ENCODE results near the gene ARFGAP1. TPM values are rescaled to one million over a fixed set of nuclear protein-coding genes. Genes with fewer than 3 reads are reported as not detected.
"Not testable (repeated sequence)": the region's sequence is repeated elsewhere in the genome, so short reads cannot be mapped to it uniquely, and the experiment has no call there.

ARFGAP1 gene
- total RNA-seq, 3 donors from 2014 or later (not counting 1 experiment from before 2014, with no cell fraction given), result 118 to 138 (median 127) TPM

DNA sequence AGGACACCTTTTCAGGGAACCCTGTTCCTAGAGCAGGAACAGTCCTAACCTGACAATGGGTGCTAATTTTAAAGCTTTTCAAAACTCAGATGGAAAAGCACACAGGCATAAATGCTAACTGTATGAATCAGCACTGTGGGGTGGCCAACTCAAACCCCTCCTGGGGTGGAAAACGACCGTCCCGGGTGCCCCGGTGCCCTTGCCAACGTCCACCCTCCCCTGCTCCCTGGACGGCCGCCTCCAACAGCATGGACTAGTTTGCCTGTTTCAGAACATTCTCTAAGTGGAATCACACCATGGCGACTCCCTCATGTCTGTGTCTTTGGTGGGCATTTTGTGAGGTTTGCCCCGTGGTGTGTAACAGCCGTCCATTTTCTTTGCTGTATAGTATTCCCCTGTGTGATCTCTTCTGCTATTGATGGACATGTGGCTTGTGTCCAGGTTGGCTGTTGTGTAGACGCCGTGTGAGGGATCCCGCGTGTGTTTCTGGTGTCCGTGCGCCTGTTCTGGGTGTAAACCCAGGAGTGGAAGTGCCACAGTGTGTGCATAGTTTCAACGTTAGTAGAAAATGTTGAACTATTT, 26.2 kb downstream of the ARFGAP1 start:
- TF ChIP-seq, protein P1, sequence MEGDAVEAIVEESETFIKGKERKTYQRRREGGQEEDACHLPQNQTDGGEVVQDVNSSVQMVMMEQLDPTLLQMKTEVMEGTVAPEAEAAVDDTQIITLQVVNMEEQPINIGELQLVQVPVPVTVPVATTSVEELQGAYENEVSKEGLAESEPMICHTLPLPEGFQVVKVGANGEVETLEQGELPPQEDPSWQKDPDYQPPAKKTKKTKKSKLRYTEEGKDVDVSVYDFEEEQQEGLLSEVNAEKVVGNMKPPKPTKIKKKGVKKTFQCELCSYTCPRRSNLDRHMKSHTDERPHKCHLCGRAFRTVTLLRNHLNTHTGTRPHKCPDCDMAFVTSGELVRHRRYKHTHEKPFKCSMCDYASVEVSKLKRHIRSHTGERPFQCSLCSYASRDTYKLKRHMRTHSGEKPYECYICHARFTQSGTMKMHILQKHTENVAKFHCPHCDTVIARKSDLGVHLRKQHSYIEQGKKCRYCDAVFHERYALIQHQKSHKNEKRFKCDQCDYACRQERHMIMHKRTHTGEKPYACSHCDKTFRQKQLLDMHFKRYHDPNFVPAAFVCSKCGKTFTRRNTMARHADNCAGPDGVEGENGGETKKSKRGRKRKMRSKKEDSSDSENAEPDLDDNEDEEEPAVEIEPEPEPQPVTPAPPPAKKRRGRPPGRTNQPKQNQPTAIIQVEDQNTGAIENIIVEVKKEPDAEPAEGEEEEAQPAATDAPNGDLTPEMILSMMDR (IDR thresholded peaks at IDR 0.05), result no peak
- DNase-seq (no peak), ATAC-seq (no peak)
- H3K4me1 Mint-ChIP-seq, result no peaks in the 10 kb centered on the region
- peaks cover 8 to 9% of the 10 kb centered on the region in 2 donors for H3K27me3 Mint-ChIP-seq (ENCODE audit: low read depth in 2 of 2)
- WGBS (ENCODE audit: insufficient coverage), result 92% methylated on average over 17 of the region's 17 CpGs
- Histone ChIP-seq H3K4me3 (ENCODE audit: low read length) (no peak overlapping the region), H3K9me3 (ENCODE audit: control insufficient read depth, insufficient read depth, low read length) (no peaks in the 10 kb centered on the region), H3K27me3 (ENCODE audit: control insufficient read depth, insufficient read depth, low read length) (no peaks in the 10 kb centered on the region), H3K27ac (ENCODE audit: low read length) (no peak overlapping the region), H3K4me1 (ENCODE audit: control insufficient read depth, insufficient read depth, low read length) (peaks cover 5% of the 10 kb centered on the region), H3K36me3 (ENCODE audit: control insufficient read depth, insufficient read depth, low read length) (no peaks in the 10 kb centered on the region)
- H3K36me3 Mint-ChIP-seq, result no peaks in the 10 kb centered on the region
- peaks cover 4 to 6% of the 10 kb centered on the region in 2 donors for H3K9me3 Mint-ChIP-seq
- no peak overlapping the region for H3K4me3 Mint-ChIP-seq
- no peak overlapping the region for H3K27ac Mint-ChIP-seq
- intact Hi-C loops (cut with micrococcal nuclease), result no loop called here

- ATAC-seq (no peak), DNase-seq (no peak)
- Mint-ChIP-seq H3K27me3 (ENCODE audit: low read depth in 2 of 2) (peaks cover 4 to 15% of the 10 kb centered on the region in 2 donors), H3K36me3 (no peaks in the 10 kb centered on the region), H3K9me3 (peaks cover 4 to 6% of the 10 kb centered on the region in 2 donors), H3K4me1 (no peaks in the 10 kb centered on the region), H3K4me3 (no peak overlapping the region), H3K27ac (no peak overlapping the region)
- H3K27me3 ChIP-seq (ENCODE audit: control insufficient read depth, insufficient read depth, low read length), result no peaks in the 10 kb centered on the region
- H3K9me3 ChIP-seq (ENCODE audit: control insufficient read depth, insufficient read depth, low read length), result no peaks in the 10 kb centered on the region
- intact Hi-C loops (cut with micrococcal nuclease), result no loop called here
- no peak overlapping the region for H3K27ac ChIP-seq (ENCODE audit: low read length)
- no peaks in the 10 kb centered on the region for H3K36me3 ChIP-seq (ENCODE audit: control insufficient read depth, insufficient read depth, low read length)
- TF ChIP-seq, protein P1 (IDR thresholded peaks at IDR 0.05), result no peak
- no peak overlapping the region for H3K4me3 ChIP-seq (ENCODE audit: low read length)
- WGBS (ENCODE audit: insufficient coverage), result no CpG with 5 or more reads among the region's 1 CpG
- no peaks in the 10 kb centered on the region for H3K4me1 ChIP-seq (ENCODE audit: control insufficient read depth, insufficient read depth, low read length)
These were observed 29.1 kb downstream of the ARFGAP1 start for GRCh38 chr20:63301671-63302070.

GRCh38 chr20:63303095-63303666, 30.6 kb downstream of the ARFGAP1 start:
- Mint-ChIP-seq H3K27ac (no peak overlapping the region), H3K4me3 (no peak overlapping the region), H3K27me3 (ENCODE audit: low read depth in 2 of 2) (peaks cover 4 to 15% of the 10 kb centered on the region in 2 donors), H3K36me3 (no peaks in the 10 kb centered on the region), H3K9me3 (peaks cover 4 to 6% of the 10 kb centered on the region in 2 donors), H3K4me1 (no peaks in the 10 kb centered on the region)
- Histone ChIP-seq H3K27ac (ENCODE audit: low read length) (no peak overlapping the region), H3K36me3 (ENCODE audit: control insufficient read depth, insufficient read depth, low read length) (no peaks in the 10 kb centered on the region), H3K9me3 (ENCODE audit: control insufficient read depth, insufficient read depth, low read length) (no peaks in the 10 kb centered on the region), H3K27me3 (ENCODE audit: control insufficient read depth, insufficient read depth, low read length) (no peaks in the 10 kb centered on the region), H3K4me1 (ENCODE audit: control insufficient read depth, insufficient read depth, low read length) (no peaks in the 10 kb centered on the region), H3K4me3 (ENCODE audit: low read length) (no peak overlapping the region)
- ATAC-seq (no peak), DNase-seq (no peak)
- intact Hi-C loops (cut with micrococcal nuclease), result no loop called here
- 87% methylated on average over 3 of the region's 5 CpGs for WGBS (ENCODE audit: insufficient coverage)
- TF ChIP-seq, protein P1 (IDR thresholded peaks at IDR 0.05), result no peak

DNA sequence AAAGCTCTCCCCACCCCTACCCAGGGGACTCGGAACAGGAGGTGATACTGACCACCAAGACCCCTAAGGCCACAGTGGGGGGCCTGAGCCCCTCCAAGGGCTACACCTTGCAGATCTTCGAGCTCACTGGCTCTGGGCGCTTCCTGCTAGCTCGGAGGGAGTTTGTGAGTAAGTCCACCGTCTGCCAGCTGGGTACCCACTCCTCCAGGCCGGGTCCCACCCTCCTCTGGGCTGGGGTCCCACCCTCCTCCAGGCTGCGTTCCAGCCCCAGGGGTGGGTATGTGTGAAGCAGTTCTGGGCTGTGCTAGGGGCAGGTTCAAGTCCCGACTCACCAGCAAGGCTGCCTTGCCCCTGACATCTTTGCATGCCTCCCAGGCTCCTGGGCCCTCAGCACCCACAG, 32.8 kb downstream of the ARFGAP1 start:
- no peaks in the 10 kb centered on the region for H3K4me1 Mint-ChIP-seq
- peaks cover 0 to 11% of the 10 kb centered on the region in 2 donors for H3K27me3 Mint-ChIP-seq (ENCODE audit: low read depth in 2 of 2)
- no peaks in the 10 kb centered on the region for H3K36me3 ChIP-seq (ENCODE audit: control insufficient read depth, insufficient read depth, low read length)
- TF ChIP-seq, protein P1 (IDR thresholded peaks at IDR 0.05), result no peak
- ATAC-seq, result no peak
- no peak overlapping the region for H3K27ac ChIP-seq (ENCODE audit: low read length)
- no peaks in the 10 kb centered on the region for H3K9me3 ChIP-seq (ENCODE audit: control insufficient read depth, insufficient read depth, low read length)
- no peak overlapping the region for H3K4me3 ChIP-seq (ENCODE audit: low read length)
- 54% methylated on average over 8 of the region's 8 CpGs for WGBS (ENCODE audit: insufficient coverage)
- H3K27ac Mint-ChIP-seq, result no peak overlapping the region
- H3K4me3 Mint-ChIP-seq, result no peak overlapping the region
- intact Hi-C loops (cut with micrococcal nuclease), result no loop called here
- no peaks in the 10 kb centered on the region for H3K27me3 ChIP-seq (ENCODE audit: control insufficient read depth, insufficient read depth, low read length)
- no peaks in the 10 kb centered on the region for H3K4me1 ChIP-seq (ENCODE audit: control insufficient read depth, insufficient read depth, low read length)
- peaks cover 4 to 6% of the 10 kb centered on the region in 2 donors for H3K9me3 Mint-ChIP-seq
- no peaks in the 10 kb centered on the region for H3K36me3 Mint-ChIP-seq
- no peak for DNase-seq

- intact Hi-C loops (cut with micrococcal nuclease); H3K27ac Mint-ChIP-seq; ATAC-seq; H3K4me3 Mint-ChIP-seq; H3K27ac ChIP-seq (ENCODE audit: low read length); H3K4me1 ChIP-seq (ENCODE audit: control insufficient read depth, insufficient read depth, low read length); H3K36me3 ChIP-seq (ENCODE audit: control insufficient read depth, insufficient read depth, low read length); H3K27me3 Mint-ChIP-seq (ENCODE audit: low read depth in 2 of 2); H3K9me3 ChIP-seq (ENCODE audit: control insufficient read depth, insufficient read depth, low read length); H3K4me3 ChIP-seq (ENCODE audit: low read length); H3K4me1 Mint-ChIP-seq; DNase-seq; H3K36me3 Mint-ChIP-seq; H3K27me3 ChIP-seq (ENCODE audit: control insufficient read depth, insufficient read depth, low read length); H3K9me3 Mint-ChIP-seq: not testable (repeated sequence)
- 67% methylated on average over 13 of the region's 30 CpGs for WGBS (ENCODE audit: insufficient coverage)
These were observed 33.5 kb downstream of the ARFGAP1 start for GRCh38 chr20:63305933-63306672.
